Mesothelial cell of epicardium (in vitro differentiated cells): Measurements from ENCODE around the gene ITGB1BP1. TPM values are rescaled to one million over a fixed set of nuclear protein-coding genes. Genes with fewer than 3 reads are reported as not detected.

Source experiments
- DNase-seq, 2 experiments: peaks; one replicate each; pipeline ENCODE4 v3.0.0; 2021; ENCODE audit warnings: low spot score in 2 of 2; ENCODE audit not compliant: unreplicated experiment in 2 of 2
- H3K27ac Mint-ChIP-seq: 2 replicates; pipeline ENCODE4 v1.8.0; 2021; ENCODE audit warnings: mixed read lengths
- H3K27me3 Mint-ChIP-seq: 2 replicates; pipeline ENCODE4 v1.8.0; 2021; ENCODE audit warnings: low read depth, mixed read lengths
- H3K36me3 Mint-ChIP-seq: 2 replicates; pipeline ENCODE4 v1.8.0; 2021; ENCODE audit warnings: mixed read lengths
- H3K4me1 Mint-ChIP-seq: 2 replicates; pipeline ENCODE4 v1.8.0; 2021; ENCODE audit warnings: mixed read lengths
- H3K4me3 Mint-ChIP-seq: 2 replicates; pipeline ENCODE4 v1.8.0; 2021; ENCODE audit warnings: mild to moderate bottlenecking, moderate library complexity, mixed read lengths
- H3K9me3 Mint-ChIP-seq: 2 replicates; pipeline ENCODE4 v1.8.0; 2021; ENCODE audit warnings: mixed read lengths
- CTCF ChIP-seq: fragments of 200-600 bp; sonication (generic); IDR thresholded peaks from one replicate; pipeline ENCODE4 v1.5.0; 2021; ENCODE audit warnings: antibody characterized with exemption; ENCODE audit not compliant: unreplicated experiment
- total RNA-seq: library from RNA; stranded (reverse); gene quantifications from 3 replicates; pipeline ENCODE4 v1.2.1, GENCODE V29; 2021

Gene ITGB1BP1
- total RNA-seq, 1 donor from 2014 or later: 38.0 TPM

GRCh38 chr2:9380702-9381628 is 42.4 kb downstream of the ITGB1BP1 start:
- Mint-ChIP-seq H3K36me3 (peaks cover 27% of the 10 kb centered on the region), H3K27me3 (no peaks in the 10 kb centered on the region), H3K4me1 (peaks cover 4% of the 10 kb centered on the region), H3K9me3 (no peaks in the 10 kb centered on the region), H3K4me3 (no peak overlapping the region), H3K27ac (peak overlapping the region; percentile 53)
- DNase-seq: no peak
- TF ChIP-seq CTCF: no peak

GRCh38 chr2:9379391-9379755 is 44.0 kb downstream of the ITGB1BP1 start:
- Mint-ChIP-seq H3K4me1 (peaks cover 2% of the 10 kb centered on the region), H3K36me3 (peaks cover 29% of the 10 kb centered on the region), H3K27me3 (no peaks in the 10 kb centered on the region), H3K27ac (no peak overlapping the region), H3K9me3 (no peaks in the 10 kb centered on the region), H3K4me3 (no peak overlapping the region)
- DNase-seq: no peak
- no peak for TF ChIP-seq CTCF

GRCh38 chr2:9378433-9379390 is 44.6 kb downstream of the ITGB1BP1 start:
- TF ChIP-seq CTCF: no peak
- Mint-ChIP-seq H3K9me3 (no peaks in the 10 kb centered on the region), H3K4me3 (no peak overlapping the region), H3K27me3 (no peaks in the 10 kb centered on the region), H3K4me1 (peaks cover 1% of the 10 kb centered on the region), H3K36me3 (peaks cover 32% of the 10 kb centered on the region), H3K27ac (no peak overlapping the region)
- no peak for DNase-seq

- Mint-ChIP-seq H3K4me3 (no peak overlapping the region), H3K27me3 (no peaks in the 10 kb centered on the region), H3K36me3 (peaks cover 26% of the 10 kb centered on the region), H3K27ac (peak overlapping the region; percentile 5), H3K4me1 (no peaks in the 10 kb centered on the region), H3K9me3 (no peaks in the 10 kb centered on the region)
- TF ChIP-seq CTCF: no peak
- DNase-seq: no peak
These were observed 45.7 kb downstream of the ITGB1BP1 start for GRCh38 chr2:9377461-9378097.

- Mint-ChIP-seq H3K4me3 (no peak overlapping the region), H3K9me3 (no peaks in the 10 kb centered on the region), H3K36me3 (peaks cover 19% of the 10 kb centered on the region), H3K4me1 (no peaks in the 10 kb centered on the region), H3K27me3 (no peaks in the 10 kb centered on the region), H3K27ac (no peak overlapping the region)
- no peak for TF ChIP-seq CTCF
- no peak for DNase-seq
These were observed 47.4 kb downstream of the ITGB1BP1 start for GRCh38 chr2:9375857-9376428.
